VCaP (cell line): ENCODE data around the gene ARID3A.

ENCODE experiments used
- H3K27ac ChIP-seq: fragments of 450-650 bp; 2 replicates; pipeline ENCODE4 v1.5.1; 2017
- TF ChIP-seq, protein P1 (sequence below): fragments of 450-650 bp; conservative IDR thresholded peaks from 2 replicates; pipeline ENCODE4 v1.5.1; 2017; ENCODE audit warnings: mild to moderate bottlenecking, moderate library complexity

ARID3A gene

DNA sequence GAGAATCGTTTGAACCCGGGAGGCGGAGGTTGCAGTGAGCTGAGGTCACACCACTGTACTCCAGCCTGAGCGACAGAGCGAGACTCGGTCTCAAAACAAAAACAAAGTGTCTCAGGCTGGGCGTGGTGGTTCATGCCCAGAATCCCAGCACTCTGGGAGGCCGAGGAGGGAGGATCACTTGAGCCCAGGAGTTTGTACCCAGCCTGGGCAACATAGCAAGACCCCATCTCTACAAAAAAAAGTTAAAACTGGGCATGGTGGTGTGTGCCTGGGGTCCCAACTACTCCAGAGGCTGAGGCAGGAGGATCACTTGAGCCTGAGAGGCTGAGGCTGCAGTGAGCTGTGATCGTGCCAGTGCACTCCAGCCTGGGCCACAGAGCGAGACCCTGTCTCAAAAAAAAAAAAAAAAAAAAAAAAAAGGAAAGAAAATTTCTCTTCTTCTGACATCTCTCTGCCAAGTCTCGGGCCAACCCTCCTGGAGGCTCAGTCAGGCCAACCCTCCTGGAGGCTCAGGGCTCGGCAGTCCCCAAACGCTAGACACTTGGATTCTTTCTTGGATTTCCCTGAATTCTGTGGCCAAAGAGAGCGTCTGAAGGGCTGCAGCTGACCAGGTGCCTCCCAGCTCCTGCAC is 26.3 kb downstream of the ARID3A start:
- TF ChIP-seq, protein P1, sequence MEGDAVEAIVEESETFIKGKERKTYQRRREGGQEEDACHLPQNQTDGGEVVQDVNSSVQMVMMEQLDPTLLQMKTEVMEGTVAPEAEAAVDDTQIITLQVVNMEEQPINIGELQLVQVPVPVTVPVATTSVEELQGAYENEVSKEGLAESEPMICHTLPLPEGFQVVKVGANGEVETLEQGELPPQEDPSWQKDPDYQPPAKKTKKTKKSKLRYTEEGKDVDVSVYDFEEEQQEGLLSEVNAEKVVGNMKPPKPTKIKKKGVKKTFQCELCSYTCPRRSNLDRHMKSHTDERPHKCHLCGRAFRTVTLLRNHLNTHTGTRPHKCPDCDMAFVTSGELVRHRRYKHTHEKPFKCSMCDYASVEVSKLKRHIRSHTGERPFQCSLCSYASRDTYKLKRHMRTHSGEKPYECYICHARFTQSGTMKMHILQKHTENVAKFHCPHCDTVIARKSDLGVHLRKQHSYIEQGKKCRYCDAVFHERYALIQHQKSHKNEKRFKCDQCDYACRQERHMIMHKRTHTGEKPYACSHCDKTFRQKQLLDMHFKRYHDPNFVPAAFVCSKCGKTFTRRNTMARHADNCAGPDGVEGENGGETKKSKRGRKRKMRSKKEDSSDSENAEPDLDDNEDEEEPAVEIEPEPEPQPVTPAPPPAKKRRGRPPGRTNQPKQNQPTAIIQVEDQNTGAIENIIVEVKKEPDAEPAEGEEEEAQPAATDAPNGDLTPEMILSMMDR, result no peak
- H3K27ac ChIP-seq, result peak overlapping the region; percentile 80

DNA sequence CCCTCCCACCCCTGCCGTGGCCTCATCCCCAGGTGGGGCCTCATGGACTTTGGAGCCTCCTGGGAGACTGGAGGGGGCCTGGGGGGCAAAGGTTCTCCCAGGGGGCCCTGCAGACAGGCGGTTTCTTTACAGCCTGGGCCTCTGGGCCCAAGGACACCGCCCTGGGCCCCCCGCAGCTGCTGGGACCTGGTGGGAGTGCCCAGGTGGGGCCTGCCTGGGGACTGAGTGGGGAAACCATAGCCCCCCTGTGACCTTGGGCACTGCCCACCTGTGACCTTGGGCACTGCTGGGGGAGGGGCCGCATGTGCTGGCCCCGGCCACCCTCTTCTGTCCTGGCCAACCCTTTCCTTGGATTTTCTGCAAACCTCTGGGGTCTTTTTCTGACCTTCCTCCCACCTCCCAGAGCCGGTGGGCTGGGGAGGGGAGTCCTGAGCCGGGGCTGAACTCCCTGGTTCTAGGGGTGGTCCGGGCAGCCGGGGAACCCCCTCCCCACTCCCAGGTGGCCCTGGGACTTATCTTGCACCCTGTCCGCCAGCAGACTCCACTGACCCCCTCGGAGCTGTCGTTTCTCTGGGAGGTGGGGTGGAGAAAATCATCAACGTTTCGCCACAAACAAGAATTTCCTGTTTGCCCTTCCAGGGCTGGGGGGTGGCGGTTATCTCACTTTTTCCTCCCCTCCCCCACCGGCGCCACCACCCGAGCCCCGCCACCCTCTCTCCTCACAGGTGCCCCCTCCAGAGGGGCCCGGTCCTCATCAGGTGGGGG is 27.0 kb downstream of the ARID3A start:
- TF ChIP-seq, protein P1, result no peak
- H3K27ac ChIP-seq, result peak overlapping the region; percentile 80

DNA sequence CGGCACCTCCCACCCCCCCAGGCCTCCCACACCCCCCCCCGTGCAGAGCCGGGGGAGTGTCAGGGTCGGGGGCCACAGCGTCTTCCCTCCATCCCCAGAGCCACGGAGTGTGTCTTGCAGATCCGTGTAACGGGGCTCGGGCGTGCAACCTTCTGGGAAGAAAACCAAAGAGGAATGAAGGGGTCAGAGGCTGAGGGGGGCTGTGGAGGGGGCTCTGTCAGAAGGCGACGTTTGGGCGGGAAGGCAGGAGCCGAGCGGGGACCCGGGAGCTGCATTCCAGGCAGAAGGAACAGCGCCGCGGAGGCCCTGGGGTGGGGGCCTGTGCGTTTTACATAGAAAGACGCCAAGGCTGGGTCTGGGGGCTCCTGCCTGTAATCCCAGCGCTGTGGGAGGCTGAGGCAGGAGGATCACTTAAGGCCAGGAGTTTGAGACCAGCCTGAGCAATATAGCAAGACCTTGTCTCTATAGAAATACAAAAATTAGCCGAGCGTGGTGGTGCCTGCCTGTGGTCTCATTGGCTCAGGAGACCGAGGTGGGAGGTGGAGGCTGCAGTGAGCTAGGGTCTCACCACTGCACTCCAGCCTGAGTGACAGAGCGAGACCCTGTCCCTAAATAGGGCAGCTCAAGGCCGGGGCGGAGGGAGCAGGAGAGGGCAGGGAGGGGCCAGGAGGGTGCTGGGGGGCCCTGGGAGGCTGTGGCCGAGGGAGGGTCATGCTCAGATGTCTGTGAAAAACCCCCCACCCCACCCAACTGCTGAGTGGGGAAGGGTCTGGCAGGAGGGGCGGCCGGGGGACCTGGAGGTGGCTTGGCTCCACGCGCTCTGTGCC is 27.8 kb downstream of the ARID3A start:
- TF ChIP-seq, protein P1, result no peak
- H3K27ac ChIP-seq, result peak overlapping the region; percentile 80; the same call in 1 of the 2 replicates

DNA sequence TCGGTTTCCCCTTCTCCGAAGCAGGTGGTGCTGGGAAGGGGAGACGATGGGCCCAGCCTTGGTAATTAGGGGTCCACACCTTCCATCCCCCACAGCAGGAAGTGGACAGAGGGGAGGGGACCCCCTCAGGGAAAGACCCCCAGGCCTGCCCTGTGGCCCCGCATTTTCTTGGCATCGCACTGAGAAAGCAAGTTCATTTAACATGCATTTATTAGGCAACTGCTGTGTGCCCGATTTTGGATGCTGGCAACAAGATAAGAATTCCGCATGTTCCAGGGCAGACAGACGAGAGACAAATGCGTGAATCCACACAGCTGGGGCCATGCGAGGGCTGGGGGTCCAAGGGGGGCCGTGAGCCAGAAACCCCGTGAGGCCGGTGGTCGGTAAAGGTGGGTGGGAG is 28.4 kb downstream of the ARID3A start:
- TF ChIP-seq, protein P1, result no peak

DNA sequence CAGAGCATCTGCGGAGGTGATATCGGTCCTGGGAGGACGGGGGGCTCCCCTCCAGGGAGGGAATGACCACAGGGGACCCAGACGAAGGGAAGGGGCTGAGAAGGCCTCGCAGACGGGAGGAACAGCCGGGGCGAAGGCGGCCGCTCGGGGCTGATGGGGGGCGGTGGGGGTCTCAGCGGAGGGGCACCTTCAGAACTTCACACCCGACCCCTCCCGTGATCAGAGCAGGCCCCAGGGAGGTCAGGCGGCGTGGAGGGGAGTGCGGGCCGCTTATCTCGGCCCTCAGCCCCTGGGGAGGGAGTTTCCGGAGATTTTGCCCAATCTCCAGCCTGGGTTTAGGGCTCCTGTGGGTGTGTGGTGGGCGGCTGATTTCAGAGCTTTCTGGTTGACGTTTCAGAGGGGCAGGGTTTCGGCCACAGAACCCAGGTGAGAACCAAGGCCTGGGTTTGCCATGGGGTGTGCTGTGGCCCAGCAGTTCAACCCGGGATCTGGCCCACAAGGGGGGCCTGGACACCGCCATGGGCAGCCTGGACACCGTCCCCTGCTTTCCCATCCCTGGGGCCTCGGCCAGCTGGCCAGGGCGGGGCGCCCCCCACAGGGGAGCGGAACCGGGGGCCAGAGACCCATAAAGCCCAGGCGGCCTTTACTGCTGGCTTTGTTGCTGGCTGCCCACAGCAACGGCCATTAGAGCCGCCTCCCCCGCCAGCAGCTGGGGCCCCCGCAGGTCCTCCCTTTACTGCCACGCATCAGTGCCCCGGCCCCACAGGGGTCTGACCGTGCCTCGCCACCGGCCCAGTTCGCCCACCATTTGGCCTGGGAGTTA is 29.0 kb downstream of the ARID3A start:
- H3K27ac ChIP-seq, result no peak overlapping the region

More for the DNA sequence above, 28.4 kb downstream of the ARID3A start:
- no peak overlapping the region for H3K27ac ChIP-seq

DNA sequence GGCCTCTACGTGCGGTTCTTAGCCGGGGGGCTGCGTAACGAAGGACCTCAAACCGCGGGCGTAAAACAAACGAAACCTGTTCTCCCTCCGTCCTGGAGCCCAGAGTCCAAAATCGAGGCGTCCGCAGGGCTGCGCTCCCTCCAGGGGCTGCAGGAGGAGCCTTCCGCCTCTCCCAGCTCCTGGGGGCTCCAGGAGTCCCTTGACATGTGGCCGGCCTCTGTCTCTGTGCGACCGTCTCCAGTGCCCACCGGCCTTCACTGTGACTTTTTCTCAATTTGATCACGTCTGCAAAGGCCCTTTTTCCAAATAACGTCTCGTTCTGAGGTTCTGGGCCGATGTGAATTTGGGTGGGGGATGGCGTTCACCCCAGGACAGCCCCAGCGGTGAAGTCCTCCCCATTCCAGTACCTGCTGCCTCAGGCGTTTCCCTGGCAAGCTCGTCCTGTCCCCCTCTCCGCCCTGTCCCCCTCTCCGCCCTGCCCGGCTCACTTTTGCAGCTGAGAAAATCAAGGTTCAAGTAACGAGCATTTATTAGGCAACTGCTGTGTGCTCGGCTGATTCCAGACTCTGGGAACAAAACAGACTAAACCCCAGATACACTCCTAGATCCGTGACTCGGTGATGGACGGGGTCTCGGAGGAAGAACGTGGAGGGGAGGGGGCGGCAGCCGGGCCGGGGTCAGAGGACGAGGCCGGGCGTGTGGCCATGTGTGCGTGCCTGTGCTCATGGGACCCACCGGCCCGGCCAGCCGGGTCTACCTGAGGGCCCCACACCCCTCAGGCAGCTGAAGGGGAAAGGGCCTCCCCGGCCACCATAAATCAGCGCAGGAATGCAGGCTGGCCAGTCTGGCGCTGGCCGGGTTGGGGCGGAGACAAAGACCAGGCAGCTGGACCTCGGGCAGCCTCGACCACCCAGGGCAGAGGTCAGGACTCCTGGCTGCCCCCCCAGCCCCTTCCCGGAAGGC is 30.2 kb downstream of the ARID3A start:
- TF ChIP-seq, protein P1, result no peak
- no peak overlapping the region for H3K27ac ChIP-seq

More for the DNA sequence above, 29.0 kb downstream of the ARID3A start:
- TF ChIP-seq, protein P1, result no peak
